Esophagus muscularis mucosa (tissue), 4 donors: Measurements from ENCODE around the gene TTN.

Experiments
- CTCF ChIP-seq, 3 experiments: fragments of 200-600 bp in 2 of 3; fragments of 450-650 bp in 1 of 3; sonication (generic) in 2 of 3; IDR thresholded peaks; one replicate each; pipeline ENCODE4 v1.5.1; 2017 to 2019; ENCODE audit warnings: antibody characterized with exemption in 3 of 3, mild to moderate bottlenecking in 2 of 3, moderate library complexity in 1 of 3
- EP300 ChIP-seq: sonication (generic); formaldehyde crosslinking; IDR thresholded peaks from one replicate; pipeline ENCODE4 v1.6.1; 2017; ENCODE audit warnings: antibody characterized with exemption
- POLR2A ChIP-seq: fragments of 450-650 bp; IDR thresholded peaks from one replicate; pipeline ENCODE4 v1.6.1; 2017; ENCODE audit warnings: antibody characterized with exemption, moderate library complexity, mild to moderate bottlenecking, low read depth
- POLR2AphosphoS5 ChIP-seq, 2 donors: sonication (generic); formaldehyde crosslinking; IDR thresholded peaks; one replicate each; pipeline ENCODE4 v1.6.1; 2017; ENCODE audit warnings: antibody characterized with exemption in 2 of 2

- TF ChIP-seq POLR2A: no peak
- TF ChIP-seq POLR2AphosphoS5 (IDR thresholded peaks at IDR 0.05): no peak
- no peak for TF ChIP-seq CTCF (IDR thresholded peaks at IDR 0.05)
- no peak for TF ChIP-seq EP300
Measured at GRCh38 chr2:178782236-178782635, 25.0 kb downstream of the TTN start.
